HepG2 (cell line): ENCODE measurements around the gene LRRC45. TPM values are rescaled to one million over a fixed set of nuclear protein-coding genes. Genes with fewer than 3 reads are reported as not detected.

Source experiments
- BHLHE40 ChIP-seq: IDR thresholded peaks from 2 replicates; pipeline ENCODE4 v1.6.1; 2011; ENCODE audit warnings: low read length, improper control_type of control experiment
- HNRNPLL ChIP-seq: fragments of 200-400 bp; formaldehyde crosslinking; IDR thresholded peaks from 2 replicates; pipeline ENCODE4 v1.6.1; 2017; ENCODE audit warnings: mild to moderate bottlenecking, low read depth, low read length; ENCODE audit not compliant: poor library complexity, severe bottlenecking
- PHF20 ChIP-seq: sonication (generic); formaldehyde crosslinking; IDR thresholded peaks from 2 replicates; pipeline ENCODE4 v1.5.0; 2020; ENCODE audit warnings: mild to moderate bottlenecking, missing genetic modification reagents
- RBFOX2 ChIP-seq: fragments of 200-400 bp; formaldehyde crosslinking; IDR thresholded peaks from 2 replicates; pipeline ENCODE4 v1.6.1; 2017; ENCODE audit warnings: low read depth, mild to moderate bottlenecking, low read length
- REXO4 ChIP-seq: sonication (generic); formaldehyde crosslinking; IDR thresholded peaks from 2 replicates; pipeline ENCODE4 v1.8.0; 2022; ENCODE audit warnings: missing genetic modification reagents, mild to moderate bottlenecking, borderline replicate concordance
- RFX3 ChIP-seq: IDR thresholded peaks from 2 replicates; pipeline ENCODE4 v1.6.1; 2016; ENCODE audit warnings: missing biosample characterization, missing genetic modification reagents
- SALL1 ChIP-seq: sonication (generic); formaldehyde crosslinking; IDR thresholded peaks from 2 replicates; pipeline ENCODE4 v1.8.0; 2022; ENCODE audit warnings: mild to moderate bottlenecking, missing genetic modification reagents
- SMAD3 ChIP-seq: sonication (generic); formaldehyde crosslinking; IDR thresholded peaks from 2 replicates; pipeline ENCODE4 v1.4.0; 2020; ENCODE audit warnings: missing genetic modification reagents
- U2AF2 ChIP-seq: fragments of 200-400 bp; formaldehyde crosslinking; IDR thresholded peaks from 2 replicates; pipeline ENCODE4 v1.6.1; 2017; ENCODE audit warnings: low read depth, mild to moderate bottlenecking, low read length
- ZFP37 ChIP-seq: sonication (generic); formaldehyde crosslinking; IDR thresholded peaks from 2 replicates; pipeline ENCODE4 v1.4.0; 2020; ENCODE audit warnings: missing genetic modification reagents, borderline replicate concordance
- ZNF224 ChIP-seq: sonication (generic); formaldehyde crosslinking; IDR thresholded peaks from 2 replicates; pipeline ENCODE4 v1.5.0; 2020; ENCODE audit warnings: mild to moderate bottlenecking, missing genetic modification reagents
- ZNF335 ChIP-seq: sonication (generic); formaldehyde crosslinking; IDR thresholded peaks from 2 replicates; pipeline ENCODE4 v1.4.0; 2020; ENCODE audit warnings: missing genetic modification reagents
- ZNF382 ChIP-seq: sonication (generic); formaldehyde crosslinking; IDR thresholded peaks from 2 replicates; pipeline ENCODE4 v1.5.0; 2020; ENCODE audit warnings: missing genetic modification reagents, mild to moderate bottlenecking, borderline replicate concordance
- ZNF441 ChIP-seq: sonication (generic); formaldehyde crosslinking; IDR thresholded peaks from 2 replicates; pipeline ENCODE4 v1.7.0; 2021; ENCODE audit warnings: missing genetic modification reagents, borderline replicate concordance
- ZNF678 ChIP-seq: sonication (generic); formaldehyde crosslinking; IDR thresholded peaks from 2 replicates; pipeline ENCODE4 v1.4.0; 2020; ENCODE audit warnings: mild to moderate bottlenecking, missing genetic modification reagents
- polyA plus RNA-seq, 8 experiments: library from polyadenylated mRNA; depleted of rRNA in 3 of 8; stranded (reverse) in 7 of 8; unstranded in 1 of 8; fragments of >200 nt; fragmentation: Illumina TruSeq in 4 of 8; extraction: Trizol in 4 of 8; gene quantifications; 2 replicates each; pipeline versions ENCODE4 v1.2.1 to v1.2.3, GENCODE V29; 2011 to 2016; ENCODE audit warnings: low read depth in 4 of 8, missing spikeins in 1 of 8, mixed read lengths in 1 of 8; ENCODE audit not compliant: insufficient read depth in 1 of 8
- total RNA-seq, 5 experiments: library from RNA; depleted of rRNA; stranded (reverse); fragments of >200 nt; fragmentation: Illumina TruSeq; extraction: Trizol; gene quantifications; 2 replicates each; pipeline ENCODE4 v1.2.3, GENCODE V29; 2016; ENCODE audit warnings: low read depth in 1 of 5
- TF ChIP-seq, protein P1 (sequence below): sonication (generic); formaldehyde crosslinking; IDR thresholded peaks from 2 replicates; pipeline ENCODE4 v1.5.0; 2020; ENCODE audit warnings: mild to moderate bottlenecking, missing genetic modification reagents, borderline replicate concordance
- TF ChIP-seq, protein P2 (sequence below): sonication (generic); formaldehyde crosslinking; IDR thresholded peaks from 2 replicates; pipeline ENCODE4 v1.4.0; 2020; ENCODE audit warnings: mild to moderate bottlenecking, missing genetic modification reagents
- TF ChIP-seq, protein P3 (sequence below): fragments of 450-650 bp; IDR thresholded peaks from 2 replicates; pipeline ENCODE4 v1.6.1; 2017
- TF ChIP-seq, protein P4 (sequence below): sonication (generic); formaldehyde crosslinking; IDR thresholded peaks from 2 replicates; pipeline ENCODE4 v1.4.0; 2020; ENCODE audit warnings: missing genetic modification reagents; ENCODE audit errors: not compliant biosample characterization

Gene LRRC45
- total and polyA plus RNA-seq, 2 of the 13 experiments (the other 11 are each of a cell fraction or from before 2014, with no cell fraction given): 11.6 to 48.1 TPM

DNA sequence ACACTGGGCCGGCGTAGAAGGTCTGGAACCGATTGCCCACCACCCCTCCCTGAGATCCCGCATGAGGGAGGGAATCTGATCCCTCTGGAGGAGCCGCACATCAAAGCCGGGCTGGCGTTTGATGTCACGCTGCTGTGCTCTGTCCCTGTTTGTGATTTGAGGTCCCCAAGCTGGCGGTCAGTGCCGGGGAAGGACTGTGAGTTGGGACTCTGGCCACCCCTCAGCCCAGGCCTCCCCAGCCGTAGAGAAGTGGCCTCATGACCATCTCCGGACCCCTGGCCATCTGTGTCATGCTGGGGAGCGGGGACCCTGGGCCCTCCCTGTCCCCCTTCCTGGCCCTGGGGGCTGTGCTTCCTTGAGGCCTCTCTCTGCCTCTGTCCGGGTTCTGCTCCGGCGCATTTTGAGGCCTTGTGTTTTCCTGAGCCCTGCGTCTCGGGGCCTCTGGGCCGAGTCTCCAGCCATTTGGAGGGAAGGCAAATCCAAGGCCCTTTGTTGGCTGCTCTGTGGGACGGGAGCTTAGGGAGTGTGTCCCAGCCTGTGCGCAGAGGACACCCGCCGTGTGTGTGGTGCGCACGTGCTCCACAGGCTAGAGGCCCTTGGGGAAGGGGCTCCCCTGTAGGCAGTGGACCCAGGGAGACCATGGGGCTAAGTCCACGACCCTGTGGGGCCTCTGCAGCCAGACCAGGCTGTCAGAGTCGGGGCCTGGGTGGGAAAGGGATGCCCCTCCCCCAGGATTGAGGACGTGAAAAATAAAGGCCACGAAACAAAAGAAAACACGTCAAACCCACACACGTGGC is 30.6 kb upstream of the LRRC45 start (continued):
- TF ChIP-seq, protein P1, sequence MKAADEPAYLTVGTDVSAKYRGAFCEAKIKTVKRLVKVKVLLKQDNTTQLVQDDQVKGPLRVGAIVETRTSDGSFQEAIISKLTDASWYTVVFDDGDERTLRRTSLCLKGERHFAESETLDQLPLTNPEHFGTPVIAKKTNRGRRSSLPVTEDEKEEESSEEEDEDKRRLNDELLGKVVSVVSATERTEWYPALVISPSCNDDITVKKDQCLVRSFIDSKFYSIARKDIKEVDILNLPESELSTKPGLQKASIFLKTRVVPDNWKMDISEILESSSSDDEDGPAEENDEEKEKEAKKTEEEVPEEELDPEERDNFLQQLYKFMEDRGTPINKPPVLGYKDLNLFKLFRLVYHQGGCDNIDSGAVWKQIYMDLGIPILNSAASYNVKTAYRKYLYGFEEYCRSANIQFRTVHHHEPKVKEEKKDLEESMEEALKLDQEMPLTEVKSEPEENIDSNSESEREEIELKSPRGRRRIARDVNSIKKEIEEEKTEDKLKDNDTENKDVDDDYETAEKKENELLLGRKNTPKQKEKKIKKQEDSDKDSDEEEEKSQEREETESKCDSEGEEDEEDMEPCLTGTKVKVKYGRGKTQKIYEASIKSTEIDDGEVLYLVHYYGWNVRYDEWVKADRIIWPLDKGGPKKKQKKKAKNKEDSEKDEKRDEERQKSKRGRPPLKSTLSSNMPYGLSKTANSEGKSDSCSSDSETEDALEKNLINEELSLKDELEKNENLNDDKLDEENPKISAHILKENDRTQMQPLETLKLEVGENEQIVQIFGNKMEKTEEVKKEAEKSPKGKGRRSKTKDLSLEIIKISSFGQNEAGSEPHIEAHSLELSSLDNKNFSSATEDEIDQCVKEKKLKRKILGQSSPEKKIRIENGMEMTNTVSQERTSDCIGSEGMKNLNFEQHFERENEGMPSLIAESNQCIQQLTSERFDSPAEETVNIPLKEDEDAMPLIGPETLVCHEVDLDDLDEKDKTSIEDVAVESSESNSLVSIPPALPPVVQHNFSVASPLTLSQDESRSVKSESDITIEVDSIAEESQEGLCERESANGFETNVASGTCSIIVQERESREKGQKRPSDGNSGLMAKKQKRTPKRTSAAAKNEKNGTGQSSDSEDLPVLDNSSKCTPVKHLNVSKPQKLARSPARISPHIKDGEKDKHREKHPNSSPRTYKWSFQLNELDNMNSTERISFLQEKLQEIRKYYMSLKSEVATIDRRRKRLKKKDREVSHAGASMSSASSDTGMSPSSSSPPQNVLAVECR (CRISPR knock-in tag): peak; percentile 69; the same call in 1 of the 2 replicates
- TF ChIP-seq RFX3 (CRISPR knock-in tag) (no peak), ZNF224 (CRISPR knock-in tag) (peak; percentile 99), ZNF335 (CRISPR knock-in tag) (no peak; the same call in 1 of the 2 replicates), ZNF441 (CRISPR knock-in tag) (peak; percentile 92), ZNF382 (CRISPR knock-in tag) (no peak), BHLHE40 (peak; percentile 94), PHF20 (CRISPR knock-in tag) (no peak; the same call in none of the 2 replicates), ZFP37 (peak; percentile 88), SMAD3 (CRISPR knock-in tag) (peak; percentile 90), ZNF678 (CRISPR knock-in tag) (peak; percentile 98), U2AF2 (0 out of 2 replicates have a peak, but pooled peaks have one; percentile 87), SALL1 (CRISPR knock-in tag) (peak; percentile 97), RBFOX2 (peak; percentile 75), REXO4 (CRISPR knock-in tag) (peak; percentile 93), HNRNPLL (no peak)
- TF ChIP-seq, protein P2, sequence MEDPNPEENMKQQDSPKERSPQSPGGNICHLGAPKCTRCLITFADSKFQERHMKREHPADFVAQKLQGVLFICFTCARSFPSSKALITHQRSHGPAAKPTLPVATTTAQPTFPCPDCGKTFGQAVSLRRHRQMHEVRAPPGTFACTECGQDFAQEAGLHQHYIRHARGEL (CRISPR knock-in tag): peak; percentile 97
- TF ChIP-seq, protein P3, sequence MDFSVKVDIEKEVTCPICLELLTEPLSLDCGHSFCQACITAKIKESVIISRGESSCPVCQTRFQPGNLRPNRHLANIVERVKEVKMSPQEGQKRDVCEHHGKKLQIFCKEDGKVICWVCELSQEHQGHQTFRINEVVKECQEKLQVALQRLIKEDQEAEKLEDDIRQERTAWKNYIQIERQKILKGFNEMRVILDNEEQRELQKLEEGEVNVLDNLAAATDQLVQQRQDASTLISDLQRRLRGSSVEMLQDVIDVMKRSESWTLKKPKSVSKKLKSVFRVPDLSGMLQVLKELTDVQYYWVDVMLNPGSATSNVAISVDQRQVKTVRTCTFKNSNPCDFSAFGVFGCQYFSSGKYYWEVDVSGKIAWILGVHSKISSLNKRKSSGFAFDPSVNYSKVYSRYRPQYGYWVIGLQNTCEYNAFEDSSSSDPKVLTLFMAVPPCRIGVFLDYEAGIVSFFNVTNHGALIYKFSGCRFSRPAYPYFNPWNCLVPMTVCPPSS: no peak
- TF ChIP-seq, protein P4, sequence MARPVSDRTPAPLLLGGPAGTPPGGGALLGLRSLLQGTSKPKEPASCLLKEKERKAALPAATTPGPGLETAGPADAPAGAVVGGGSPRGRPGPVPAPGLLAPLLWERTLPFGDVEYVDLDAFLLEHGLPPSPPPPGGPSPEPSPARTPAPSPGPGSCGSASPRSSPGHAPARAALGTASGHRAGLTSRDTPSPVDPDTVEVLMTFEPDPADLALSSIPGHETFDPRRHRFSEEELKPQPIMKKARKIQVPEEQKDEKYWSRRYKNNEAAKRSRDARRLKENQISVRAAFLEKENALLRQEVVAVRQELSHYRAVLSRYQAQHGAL (CRISPR knock-in tag): peak; percentile 10
